ENCODE measurements around the gene ZNF362.

The ZNF362 gene

GRCh38 chr1:33300673-33301072, 44.4 kb downstream of the ZNF362 start:
- no peak for TF ChIP-seq CTCF (IDR thresholded peaks at IDR 0.05; ENCODE audit: control extremely low read depth, extremely low read depth, low read depth, missing control alignments)
- ChIA-PET POLR2A (interaction anchor here (0.6 kb wide), 1 partner anchor 477 kb away, joined by 4 read pairs; no protein-coding TSS in a partner anchor), CTCF (no interaction called here)
- no peak for DNase-seq (ENCODE audit: extremely low spot score)

- no peak for DNase-seq (ENCODE audit: extremely low spot score)
- ChIA-PET CTCF (interaction anchor here (1.4 kb wide), 1 partner anchor 170 kb away, joined by 3 read pairs; no protein-coding TSS in a partner anchor), POLR2A (no interaction called here)
- TF ChIP-seq CTCF (IDR thresholded peaks at IDR 0.05; ENCODE audit: control extremely low read depth, extremely low read depth, low read depth, missing control alignments) = no peak
These were observed 45.1 kb downstream of the ZNF362 start for GRCh38 chr1:33301273-33301984.

- no peak for TF ChIP-seq CTCF (IDR thresholded peaks at IDR 0.05; ENCODE audit: control extremely low read depth, extremely low read depth, low read depth, missing control alignments)
- ChIA-PET CTCF (interaction anchor here (1.4 kb wide), 1 partner anchor 169 kb away, joined by 3 read pairs; no protein-coding TSS in a partner anchor), POLR2A (no interaction called here)
- DNase-seq (ENCODE audit: extremely low spot score) = no peak
These were observed 46.0 kb downstream of the ZNF362 start for GRCh38 chr1:33302325-33302724.

- DNase-seq (ENCODE audit: extremely low spot score) = no peak
- ChIA-PET CTCF (interaction anchor here (1.2 to 10.1 kb wide), 2 partner anchors 8 to 166 kb away, joined by 4 to 88 read pairs; no protein-coding TSS in a partner anchor), POLR2A (no interaction called here)
- no peak for TF ChIP-seq CTCF (IDR thresholded peaks at IDR 0.05; ENCODE audit: control extremely low read depth, extremely low read depth, low read depth, missing control alignments)
These were observed 48.7 kb downstream of the ZNF362 start for GRCh38 chr1:33305016-33305415.

GRCh38 chr1:33305816-33306652, 49.7 kb downstream of the ZNF362 start:
- ChIA-PET CTCF (interaction anchor here (1.4 to 10.1 kb wide), 2 partner anchors 9 to 23 kb away, joined by 4 to 88 read pairs; no protein-coding TSS in a partner anchor), POLR2A (no interaction called here)
- TF ChIP-seq CTCF (IDR thresholded peaks at IDR 0.05; ENCODE audit: control extremely low read depth, extremely low read depth, low read depth, missing control alignments) = no peak
- no peak for DNase-seq (ENCODE audit: extremely low spot score)

- CTCF ChIA-PET = interaction anchor here (1.4 to 10.1 kb wide), 2 partner anchors 10 to 22 kb away, joined by 4 to 88 read pairs; no protein-coding TSS in a partner anchor
- no peak for TF ChIP-seq CTCF (IDR thresholded peaks at IDR 0.05; ENCODE audit: control extremely low read depth, extremely low read depth, low read depth, missing control alignments)
- POLR2A ChIA-PET = no interaction called here
- DNase-seq (ENCODE audit: extremely low spot score) = no peak
These were observed 50.6 kb downstream of the ZNF362 start for GRCh38 chr1:33306653-33307493.
